Testis (tissue), 3 donors: ENCODE measurements around the gene SRXN1. TPM values are rescaled to one million over a fixed set of nuclear protein-coding genes. Genes with fewer than 3 reads are reported as not detected.

ENCODE experiments used
- DNase-seq: peaks from one replicate; pipeline ENCODE4 v3.0.0-alpha.2; 2019
- H3K27ac ChIP-seq, 2 donors: fragments of 200-600 bp; sonication (generic); one replicate each; pipeline ENCODE4 v1.5.1; 2019
- H3K27me3 ChIP-seq: fragments of 200-600 bp; sonication (generic); one replicate; pipeline ENCODE4 v1.5.1; 2019
- H3K36me3 ChIP-seq: fragments of 200-600 bp; sonication (generic); one replicate; pipeline ENCODE4 v1.5.1; 2017; ENCODE audit warnings: low read depth; ENCODE audit errors: missing control alignments
- H3K4me1 ChIP-seq: fragments of 200-600 bp; sonication (generic); one replicate; pipeline ENCODE4 v1.5.1; 2019
- H3K4me3 ChIP-seq, 2 donors: fragments of 200-600 bp; sonication (generic); one replicate each; pipeline ENCODE4 v1.5.1; 2017 to 2019
- H3K9me3 ChIP-seq: fragments of 200-600 bp; sonication (generic); one replicate; pipeline ENCODE4 v1.5.1; 2017
- CTCF ChIP-seq, 3 experiments: fragments of 450-650 bp in 2 of 3; fragments of 200-600 bp in 1 of 3; sonication (generic) in 1 of 3; IDR thresholded peaks; one replicate each; pipeline ENCODE4 v1.5.1; 2016 to 2019; ENCODE audit warnings: antibody characterized with exemption in 3 of 3, mild to moderate bottlenecking in 2 of 3, moderate library complexity in 1 of 3
- POLR2A ChIP-seq: fragments of 450-650 bp; IDR thresholded peaks from one replicate; pipeline ENCODE4 v1.6.1; 2017; ENCODE audit warnings: antibody characterized with exemption, mild to moderate bottlenecking, moderate library complexity
- WGBS, 2 donors: methylation state at CpG; one replicate each; pipeline ENCODE4 v1.1.5; 2018; 5-methylcytosine and 5-hydroxymethylcytosine counted together
- intact Hi-C: fragments of 100-400 bp; cut with DNase I; formaldehyde crosslinking; loops from one replicate; pipeline ENCODE4 v1.15.1; 2023; ENCODE audit warnings: low total_unique reads
- polyA plus RNA-seq: library from polyadenylated mRNA; stranded (reverse); fragments of 350-450 nt; fragmentation: Illumina TruSeq; extraction: RNeasy Lipid Tissue Mini Kit (QIAGEN cat#74804); gene quantifications from one replicate; pipeline ENCODE4 v1.2.3, GENCODE V29; 2014; ENCODE audit warnings: low read depth, low replicate concordance; ENCODE audit not compliant: insufficient read depth
- total RNA-seq, 2 donors: library from RNA; depleted of rRNA; stranded (reverse); fragments of >200 nt; gene quantifications; one replicate each; pipeline ENCODE4 v1.2.3, GENCODE V29; 2016

SRXN1 gene
- total and polyA plus RNA-seq, 3 donors from 2014 or later = 20.6 to 29.8 (median 26.9) TPM

- no peaks in the 10 kb centered on the region for H3K27me3 ChIP-seq
- WGBS, 2 donors = 77 to 80% methylated on average over 6 of the region's 6 CpGs
- H3K27ac ChIP-seq = no peak overlapping the region
- H3K9me3 ChIP-seq = no peaks in the 10 kb centered on the region
- DNase-seq = no peak
- no peak for TF ChIP-seq POLR2A
- no peak for TF ChIP-seq CTCF (IDR thresholded peaks at IDR 0.05)
- peaks cover 16% of the 10 kb centered on the region for H3K4me1 ChIP-seq
- H3K36me3 ChIP-seq = no peaks in the 10 kb centered on the region
- no peak overlapping the region for H3K4me3 ChIP-seq
- intact Hi-C loops = no loop called here
These were observed 52.3 kb downstream of the SRXN1 start for GRCh38 chr20:600736-601135.

DNA sequence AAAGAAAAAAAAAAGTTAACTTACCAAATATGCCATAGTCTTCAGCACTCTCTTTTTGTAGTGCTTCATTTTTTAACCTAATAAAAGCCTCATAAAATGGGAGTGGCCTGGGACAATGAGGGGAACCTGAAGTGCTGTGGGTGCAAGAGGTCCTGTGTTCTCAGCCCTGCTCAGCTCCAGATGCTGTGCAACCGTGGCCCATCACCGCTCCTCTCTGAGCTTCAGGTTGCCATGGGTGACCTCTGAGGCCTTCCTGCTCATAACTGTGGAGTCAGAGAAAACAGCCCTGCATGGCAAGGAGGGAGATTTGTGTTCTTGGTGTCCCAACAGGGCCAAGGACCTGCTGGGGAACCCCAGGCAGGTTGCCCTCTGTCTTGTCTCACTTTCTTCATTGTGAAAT lies 52.9 kb downstream of the SRXN1 start:
- Histone ChIP-seq H3K9me3 (no peaks in the 10 kb centered on the region), H3K4me1 (peaks cover 16% of the 10 kb centered on the region), H3K27ac (no peak overlapping the region), H3K36me3 (no peaks in the 10 kb centered on the region), H3K27me3 (no peaks in the 10 kb centered on the region), H3K4me3 (no peak overlapping the region)
- WGBS, 2 donors = 91 to 94% methylated on average over 2 of the region's 2 CpGs
- intact Hi-C loops = no loop called here
- TF ChIP-seq CTCF (IDR thresholded peaks at IDR 0.05) (no peak), POLR2A (no peak)
- DNase-seq = no peak

- H3K4me3 ChIP-seq = no peak overlapping the region
- H3K27me3 ChIP-seq = no peaks in the 10 kb centered on the region
- TF ChIP-seq CTCF (IDR thresholded peaks at IDR 0.05) = no peak
- no peak for TF ChIP-seq POLR2A
- H3K36me3 ChIP-seq = no peaks in the 10 kb centered on the region
- no peaks in the 10 kb centered on the region for H3K9me3 ChIP-seq
- intact Hi-C loops = no loop called here
- H3K27ac ChIP-seq = no peak overlapping the region
- DNase-seq = no peak
- WGBS, 2 donors = 80 to 81% methylated on average over 9 to 13 of the region's 13 CpGs
- peaks cover 16% of the 10 kb centered on the region for H3K4me1 ChIP-seq
These were observed 54.7 kb downstream of the SRXN1 start for GRCh38 chr20:598133-598850.

- no peak overlapping the region for H3K27ac ChIP-seq
- no peaks in the 10 kb centered on the region for H3K27me3 ChIP-seq
- H3K9me3 ChIP-seq = no peaks in the 10 kb centered on the region
- no peak overlapping the region for H3K4me3 ChIP-seq
- intact Hi-C loops = no loop called here
- peaks cover 10% of the 10 kb centered on the region for H3K4me1 ChIP-seq
- no peaks in the 10 kb centered on the region for H3K36me3 ChIP-seq
- WGBS, 2 donors = 97 to 100% methylated on average over 2 of the region's 2 CpGs
- TF ChIP-seq CTCF (IDR thresholded peaks at IDR 0.05) (no peak), POLR2A (no peak)
- no peak for DNase-seq
These were observed 55.4 kb downstream of the SRXN1 start for GRCh38 chr20:597560-597959.

Other genes with a start within 250 kb of the SRXN1 start
- gene RBCK1, start 244.9 kb downstream of the SRXN1 start, total RNA-seq = 10 to 100 TPM; 87.2 to 93.7 TPM
- gene RBCK1, start 244.9 kb downstream of the SRXN1 start, polyA plus RNA-seq = 77.8 TPM
- gene TBC1D20, start 190.7 kb downstream of the SRXN1 start, total RNA-seq = 10 to 100 TPM; 45.7 to 52.6 TPM
- gene TBC1D20, start 190.7 kb downstream of the SRXN1 start, polyA plus RNA-seq = 43.5 TPM
- 100 to 1,000 TPM; 143 to 172 TPM for gene CSNK2A1, start 109.4 kb downstream of the SRXN1 start, total RNA-seq
- gene CSNK2A1, start 109.4 kb downstream of the SRXN1 start, polyA plus RNA-seq = 192 TPM
- 1 to 10 TPM; 2.7 to 3.7 TPM for gene TCF15, start 42.9 kb downstream of the SRXN1 start, total RNA-seq
- 2.0 TPM for gene TCF15, start 42.9 kb downstream of the SRXN1 start, polyA plus RNA-seq
- under 1 TPM; 0.19 to 0.39 TPM for gene SCRT2, start 22.6 kb upstream of the SRXN1 start, total RNA-seq
- 0.13 TPM for gene SCRT2, start 22.6 kb upstream of the SRXN1 start, polyA plus RNA-seq
- 100 to 1,000 TPM; 187 to 247 TPM for gene SLC52A3, start 115.3 kb upstream of the SRXN1 start, total RNA-seq
- 130 TPM for gene SLC52A3, start 115.3 kb upstream of the SRXN1 start, polyA plus RNA-seq
- gene FAM110A, start 180.5 kb upstream of the SRXN1 start, total RNA-seq = 1 to 10 TPM; 5.1 to 7.7 TPM
- gene FAM110A, start 180.5 kb upstream of the SRXN1 start, polyA plus RNA-seq = 5.5 TPM